GM12878 (cell line): Measurements from ENCODE around the gene CES3. TPM values are rescaled to one million over a fixed set of nuclear protein-coding genes. Genes with fewer than 3 reads are reported as not detected.
A peak's percentile ranks its signal among the peaks of the same experiment; 100 is the strongest.

ENCODE experiments used
- ATAC-seq: fragments of 200-7000 bp; cut with Tn5 transposase; 3 replicates; pipeline ENCODE4 v1.9.1; 2020; ENCODE audit warnings: mild to moderate bottlenecking, moderate library complexity
- BruUV-seq: library from RNA; stranded (reverse); fragments of 400-500 nt; replicated peaks from 2 replicates; lab custom pipeline; 2021; lab: Mats Ljungman, UMichigan
- CTCF ChIA-PET: fragments of 300-600 bp; sonication (Branson Sonifier 250); formaldehyde crosslinking; extraction: SDS; loops from one replicate; lab custom pipeline; 2021; ENCODE audit warnings: inconsistent platforms; lab: Yijun Ruan, JAX
- POLR2A ChIA-PET: fragments of 350-600 bp; formaldehyde crosslinking; extraction: SDS; loops from one replicate; lab custom pipeline; 2021; ENCODE audit warnings: inconsistent platforms; lab: Charles Lee
- RAD21 ChIA-PET: fragments of 300-600 bp; sonication (Branson Sonifier 250); formaldehyde crosslinking; loops from one replicate; lab custom pipeline; 2023; ENCODE audit warnings: antibody characterized with exemption; ENCODE audit not compliant: unreplicated experiment; lab: Charles Lee
- SMC1A ChIA-PET: fragments of 300-600 bp; sonication (Branson Sonifier 250); formaldehyde crosslinking; loops from one replicate; lab custom pipeline; 2023; ENCODE audit not compliant: unreplicated experiment, uncharacterized antibody; lab: Charles Lee
- DNase-seq: peaks from one replicate; pipeline ENCODE4 v3.0.0-alpha.2; 2011; ENCODE audit warnings: low read depth, low spot score
- FAIRE-seq: peaks from 3 replicates; lab custom pipeline; 2011; peaks lifted over from hg19 to GRCh38; lab: Jason Lieb, UNC
- H2AFZ ChIP-seq: 2 replicates; pipeline ENCODE4 v1.6.0; 2011; ENCODE audit warnings: low read depth, low read length, control low read depth; ENCODE audit not compliant: control insufficient read depth
- H3K27ac ChIP-seq: 2 replicates; pipeline ENCODE4 v1.5.1; 2011; ENCODE audit warnings: control low read depth; ENCODE audit not compliant: control insufficient read depth, insufficient read depth
- H3K27me3 ChIP-seq, 2 experiments: replicated peaks in 1 of 2; 2 replicates each; pipeline versions ENCODE4 v1.6.0 to v1.6.1; 2011; ENCODE audit warnings: low read length in 1 of 2; ENCODE audit not compliant: control insufficient read depth in 2 of 2, insufficient read depth in 2 of 2
- H3K36me3 ChIP-seq, 2 experiments: 2 replicates each; pipeline ENCODE4 v1.5.1; 2011; ENCODE audit warnings: low read length in 1 of 2; ENCODE audit not compliant: control insufficient read depth in 2 of 2, insufficient read depth in 2 of 2
- H3K4me1 ChIP-seq: 2 replicates; pipeline ENCODE4 v1.6.1; 2011; ENCODE audit warnings: mild to moderate bottlenecking, low read length, moderate library complexity, mixed read lengths; ENCODE audit not compliant: control insufficient read depth, insufficient read depth
- H3K4me2 ChIP-seq: 2 replicates; pipeline ENCODE4 v1.6.0; 2011; ENCODE audit warnings: control low read depth; ENCODE audit not compliant: control insufficient read depth, insufficient read depth
- H3K4me3 ChIP-seq: fragments of 200-600 bp; sonication (generic); 2 replicates; pipeline ENCODE4 v1.5.1; 2016
- H3K79me2 ChIP-seq: 2 replicates; pipeline ENCODE4 v1.6.0; 2011; ENCODE audit warnings: low read length; ENCODE audit not compliant: control insufficient read depth, insufficient read depth
- H3K9ac ChIP-seq: 2 replicates; pipeline ENCODE4 v1.8.0; 2011; ENCODE audit warnings: low read length, control low read depth, mixed read lengths; ENCODE audit not compliant: control insufficient read depth, insufficient read depth
- H3K9me3 ChIP-seq: replicated peaks from 3 replicates; pipeline ENCODE4 v1.5.1; 2011; ENCODE audit warnings: mild to moderate bottlenecking, low read length; ENCODE audit not compliant: control insufficient read depth, insufficient read depth
- H4K20me1 ChIP-seq: 2 replicates; pipeline ENCODE4 v1.6.0; 2011; ENCODE audit not compliant: control insufficient read depth, insufficient read depth
- EED ChIP-seq: sonication (generic); IDR thresholded peaks from 2 replicates; pipeline ENCODE4 v1.6.1; 2016; ENCODE audit warnings: antibody characterized with exemption, low read depth
- FOS ChIP-seq: IDR thresholded peaks from 3 replicates; pipeline ENCODE4 v1.6.1; 2011; ENCODE audit warnings: borderline replicate concordance; ENCODE audit not compliant: insufficient read length; ENCODE audit errors: extremely low read depth
- JUND ChIP-seq: IDR thresholded peaks from 2 replicates; pipeline ENCODE4 v1.6.1; 2012; ENCODE audit warnings: low read depth, mild to moderate bottlenecking, low read length, improper control_type of control experiment, moderate library complexity
- LARP7 ChIP-seq: fragments of 450-650 bp; IDR thresholded peaks from 2 replicates; pipeline ENCODE4 v1.6.1; 2017; ENCODE audit warnings: mild to moderate bottlenecking
- MXI1 ChIP-seq: fragments of 150-350 bp; IDR thresholded peaks from 2 replicates; pipeline ENCODE4 v1.6.1; 2011; ENCODE audit warnings: low read depth, mild to moderate bottlenecking, inconsistent platforms, low read length, improper control_type of control experiment
- NFXL1 ChIP-seq: fragments of 450-650 bp; IDR thresholded peaks from 2 replicates; pipeline ENCODE4 v1.6.1; 2017; ENCODE audit warnings: antibody characterized with exemption, mild to moderate bottlenecking, borderline replicate concordance
- NFYA ChIP-seq: IDR thresholded peaks from 2 replicates; pipeline ENCODE4 v1.6.1; 2011; ENCODE audit warnings: low read depth, mild to moderate bottlenecking, low read length, improper control_type of control experiment, borderline replicate concordance
- NRF1 ChIP-seq: conservative IDR thresholded peaks from 2 replicates; pipeline ENCODE4 v1.6.1; 2011; ENCODE audit warnings: mild to moderate bottlenecking, low read depth, low read length, improper control_type of control experiment
- PRDM15 ChIP-seq: fragments of 450-650 bp; formaldehyde crosslinking; IDR thresholded peaks from 2 replicates; pipeline ENCODE4 v1.4.0; 2020; ENCODE audit warnings: mild to moderate bottlenecking, moderate library complexity
- REST ChIP-seq: IDR thresholded peaks from 2 replicates; pipeline ENCODE4 v1.6.1; 2012; ENCODE audit warnings: mild to moderate bottlenecking, low read depth, low read length
- SMARCA5 ChIP-seq: fragments of 450-650 bp; IDR thresholded peaks from 2 replicates; pipeline ENCODE4 v1.6.1; 2017; ENCODE audit warnings: mild to moderate bottlenecking
- SPI1 ChIP-seq: IDR thresholded peaks from 2 replicates; pipeline ENCODE4 v1.6.1; 2011; ENCODE audit warnings: low read depth, mild to moderate bottlenecking, low read length, moderate library complexity, borderline replicate concordance; ENCODE audit not compliant: insufficient read depth
- SUPT20H ChIP-seq: IDR thresholded peaks from 2 replicates; pipeline ENCODE4 v1.6.1; 2011; ENCODE audit warnings: low read depth, mild to moderate bottlenecking, low read length, moderate library complexity, borderline replicate concordance; ENCODE audit not compliant: control insufficient read depth
- ZNF274 ChIP-seq: IDR thresholded peaks from one replicate; pipeline ENCODE4 v1.8.0; 2011; ENCODE audit not compliant: insufficient read length, insufficient read depth
- WGBS: methylation state at CpG from one replicate; pipeline ENCODE4 v1.1.6; 2016; ENCODE audit warnings: low lambda C conversion rate; ENCODE audit not compliant: insufficient replicate concordance, insufficient coverage; ENCODE audit errors: missing lambda C conversion rate; 5-methylcytosine and 5-hydroxymethylcytosine counted together
- in situ Hi-C: fragments of 300-500 bp; cut with MboI; formaldehyde crosslinking; loops from 9 replicates; pipeline ENCODE4 v1.14.3; 2018; ENCODE audit warnings: mixed read lengths
- intact Hi-C: fragments of 100-400 bp; cut with micrococcal nuclease; formaldehyde crosslinking; loops from one replicate; pipeline ENCODE4 v1.14.2; 2022; ENCODE audit not compliant: unreplicated experiment
- polyA plus RNA-seq, 11 experiments: library from polyadenylated mRNA; depleted of rRNA in 4 of 11; unstranded in 6 of 11; stranded (reverse) in 5 of 11; fragments of >200 nt; fragmentation: Nextera tagmentation in 4 of 11; fragmentation: Illumina TruSeq in 1 of 11; extraction: Ambion mirVana in 4 of 11; extraction: Trizol in 1 of 11; gene quantifications; 1 replicate in 1 of 11; 2 replicates in 10 of 11; pipeline versions ENCODE4 v1.2.1 to v1.2.3, GENCODE V29; 2011 to 2016; ENCODE audit warnings: inconsistent platforms in 2 of 11, missing spikeins in 2 of 11, low read depth in 1 of 11
- total RNA-seq, 4 experiments: library from RNA; depleted of rRNA in 3 of 4; stranded (reverse); fragments of >200 nt in 3 of 4; fragmentation: Illumina TruSeq in 1 of 4; extraction: Trizol in 1 of 4; gene quantifications; 2 replicates each; pipeline versions ENCODE4 v1.2.1 to v1.2.3, GENCODE V29; 2013 to 2021

CES3 gene
- total and polyA plus RNA-seq, 10 of the 15 experiments (the other 5 are each of a cell fraction or from before 2014, with no cell fraction given) = 0.09 to 3.1 (median 0.76) TPM

- TF ChIP-seq EED (no peak), JUND (no peak), MXI1 (no peak), NFYA (no peak), ZNF274 (no peak), LARP7 (no peak), FOS (no peak), SUPT20H (no peak)
These were observed 29.0 kb upstream of the CES3 start (continued) for GRCh38 chr16:66932076-66932475.

DNA sequence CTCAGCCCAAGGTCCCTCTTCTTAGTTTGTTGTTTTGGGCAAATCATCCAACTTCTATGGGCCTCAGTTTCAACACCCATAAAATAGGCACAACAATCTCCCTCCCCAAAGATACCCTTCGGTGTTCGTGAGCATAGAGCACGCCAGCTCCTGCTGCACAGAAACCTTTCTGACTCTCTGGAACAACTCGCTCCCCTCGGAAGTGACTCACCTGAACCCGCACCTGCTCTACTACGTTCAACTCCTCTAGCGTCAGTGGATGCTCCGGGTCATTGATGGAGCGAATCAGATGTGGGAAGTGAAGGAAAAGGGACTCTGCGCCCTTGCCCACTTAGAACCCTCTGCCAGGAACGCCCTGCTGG, 27.3 kb upstream of the CES3 start:
- BruUV-seq = TSS peak; percentile 77
- TF ChIP-seq NFXL1 (no peak), PRDM15 (CRISPR knock-in tag) (no peak), SMARCA5 (no peak), REST (no peak), SPI1 (no peak), NRF1 (no peak)

More for the DNA sequence above, 27.3 kb upstream of the CES3 start:
- no peaks in the 10 kb centered on the region for H3K9me3 ChIP-seq
- H3K4me1 ChIP-seq = peaks cover 7% of the 10 kb centered on the region
- 2% methylated on average over 11 of the region's 12 CpGs for WGBS
- in situ Hi-C loops (loop anchor here (10.0 kb wide), 1 partner anchor 61 kb away; no protein-coding TSS in a partner anchor), intact Hi-C loops (no loop called here)
- H3K79me2 ChIP-seq = peaks cover 33% of the 10 kb centered on the region
- peak; percentile 42 for ATAC-seq
- H2AFZ ChIP-seq = peak overlapping the region; percentile 87
- peak overlapping the region; percentile 78 for H3K4me3 ChIP-seq
- RAD21 ChIA-PET = interaction anchor here (1.0 kb wide), 1 partner anchor 251 kb away, joined by 3 read pairs; no protein-coding TSS in a partner anchor
- POLR2A ChIA-PET = no interaction called here
- H3K27ac ChIP-seq = peak overlapping the region; percentile 94
- DNase-seq = no peak
- H3K9ac ChIP-seq = peak overlapping the region; percentile 94
- SMC1A ChIA-PET = no interaction called here
- H3K4me2 ChIP-seq = peak overlapping the region; percentile 95
- H4K20me1 ChIP-seq = no peaks in the 10 kb centered on the region
- peaks cover 0 to 3% of the 10 kb centered on the region in 2 experiments; a peak in 1 of 4 replicates for H3K36me3 ChIP-seq
- no peak for FAIRE-seq
- CTCF ChIA-PET = interaction anchor here (0.7 to 1.3 kb wide), 5 partner anchors 14 to 540 kb away, joined by 3 to 4 read pairs (median 3); no protein-coding TSS in a partner anchor
- no peaks in the 10 kb centered on the region for H3K27me3 ChIP-seq
